Fibroblast of villous mesenchyme (primary cell): ENCODE results near the gene RSPH6A. TPM values are rescaled to one million over a fixed set of nuclear protein-coding genes. Genes with fewer than 3 reads are reported as not detected.

Experiments
- DNase-seq: peaks from one replicate; pipeline ENCODE4 v3.0.0-alpha.2; 2010; ENCODE audit warnings: low read depth
- H3K4me3 ChIP-seq: 2 replicates; pipeline ENCODE4 v1.5.1; 2011; ENCODE audit warnings: low read depth, mild to moderate bottlenecking, low read length
- total RNA-seq: library from RNA; depleted of rRNA; stranded (reverse); fragments of >200 nt; gene quantifications from 2 replicates; pipeline ENCODE4 v1.2.3, GENCODE V29; 2012
- TF ChIP-seq, protein P1 (sequence below): IDR thresholded peaks from 2 replicates; pipeline ENCODE4 v1.5.1; 2012; ENCODE audit warnings: low read depth, mild to moderate bottlenecking, low read length; ENCODE audit not compliant: insufficient read depth

Gene RSPH6A
- total RNA-seq, 1 donor: under 0.01 TPM

DNA sequence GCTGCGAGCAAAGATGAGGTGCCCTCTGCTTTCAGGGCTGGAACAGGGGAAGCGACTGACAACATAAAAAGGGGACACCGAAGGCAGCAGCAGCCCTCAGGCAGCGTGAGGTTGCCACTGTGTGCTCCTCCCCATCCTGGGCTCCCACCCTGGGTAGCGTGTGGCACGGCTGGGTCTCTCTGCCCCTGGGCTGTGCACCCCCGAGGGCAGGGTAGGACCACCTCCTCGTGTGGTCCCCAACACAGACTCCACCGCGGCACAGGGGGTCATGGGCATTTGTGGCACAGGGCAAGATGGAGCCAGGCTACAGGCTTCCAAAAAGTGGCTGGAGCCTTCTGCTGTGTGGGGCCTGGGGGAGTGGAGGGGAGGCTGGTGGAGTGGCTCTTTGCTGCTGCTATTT lies 6.5 kb upstream of the RSPH6A start:
- DNase-seq: no peak
- TF ChIP-seq, protein P1, sequence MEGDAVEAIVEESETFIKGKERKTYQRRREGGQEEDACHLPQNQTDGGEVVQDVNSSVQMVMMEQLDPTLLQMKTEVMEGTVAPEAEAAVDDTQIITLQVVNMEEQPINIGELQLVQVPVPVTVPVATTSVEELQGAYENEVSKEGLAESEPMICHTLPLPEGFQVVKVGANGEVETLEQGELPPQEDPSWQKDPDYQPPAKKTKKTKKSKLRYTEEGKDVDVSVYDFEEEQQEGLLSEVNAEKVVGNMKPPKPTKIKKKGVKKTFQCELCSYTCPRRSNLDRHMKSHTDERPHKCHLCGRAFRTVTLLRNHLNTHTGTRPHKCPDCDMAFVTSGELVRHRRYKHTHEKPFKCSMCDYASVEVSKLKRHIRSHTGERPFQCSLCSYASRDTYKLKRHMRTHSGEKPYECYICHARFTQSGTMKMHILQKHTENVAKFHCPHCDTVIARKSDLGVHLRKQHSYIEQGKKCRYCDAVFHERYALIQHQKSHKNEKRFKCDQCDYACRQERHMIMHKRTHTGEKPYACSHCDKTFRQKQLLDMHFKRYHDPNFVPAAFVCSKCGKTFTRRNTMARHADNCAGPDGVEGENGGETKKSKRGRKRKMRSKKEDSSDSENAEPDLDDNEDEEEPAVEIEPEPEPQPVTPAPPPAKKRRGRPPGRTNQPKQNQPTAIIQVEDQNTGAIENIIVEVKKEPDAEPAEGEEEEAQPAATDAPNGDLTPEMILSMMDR: no peak

DNA sequence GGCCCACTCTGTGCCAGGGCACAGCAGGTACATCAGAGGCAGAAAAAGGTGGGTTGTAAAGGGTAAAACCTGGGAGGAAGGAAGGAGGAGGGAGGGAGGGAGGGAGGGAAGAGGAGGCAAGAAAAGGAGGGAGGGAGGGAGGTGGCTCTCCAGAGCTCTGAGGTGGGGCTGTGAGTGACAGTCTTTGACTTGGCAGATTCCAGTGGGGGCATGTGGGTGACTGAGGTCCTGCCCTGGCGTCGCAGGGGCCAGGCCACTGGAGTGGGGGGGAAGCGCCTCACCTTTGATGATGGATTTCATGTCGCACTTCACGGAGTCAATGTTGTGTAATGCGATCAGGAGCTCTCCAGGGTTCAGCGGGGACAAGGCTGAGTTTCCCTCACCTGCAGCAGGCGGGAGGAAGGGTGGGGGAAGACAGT lies 6.0 kb upstream of the RSPH6A start:
- H3K4me3 ChIP-seq: no peak overlapping the region
- TF ChIP-seq, protein P1: no peak
- no peak for DNase-seq

More for the DNA sequence above, 6.5 kb upstream of the RSPH6A start:
- no peak overlapping the region for H3K4me3 ChIP-seq

DNA sequence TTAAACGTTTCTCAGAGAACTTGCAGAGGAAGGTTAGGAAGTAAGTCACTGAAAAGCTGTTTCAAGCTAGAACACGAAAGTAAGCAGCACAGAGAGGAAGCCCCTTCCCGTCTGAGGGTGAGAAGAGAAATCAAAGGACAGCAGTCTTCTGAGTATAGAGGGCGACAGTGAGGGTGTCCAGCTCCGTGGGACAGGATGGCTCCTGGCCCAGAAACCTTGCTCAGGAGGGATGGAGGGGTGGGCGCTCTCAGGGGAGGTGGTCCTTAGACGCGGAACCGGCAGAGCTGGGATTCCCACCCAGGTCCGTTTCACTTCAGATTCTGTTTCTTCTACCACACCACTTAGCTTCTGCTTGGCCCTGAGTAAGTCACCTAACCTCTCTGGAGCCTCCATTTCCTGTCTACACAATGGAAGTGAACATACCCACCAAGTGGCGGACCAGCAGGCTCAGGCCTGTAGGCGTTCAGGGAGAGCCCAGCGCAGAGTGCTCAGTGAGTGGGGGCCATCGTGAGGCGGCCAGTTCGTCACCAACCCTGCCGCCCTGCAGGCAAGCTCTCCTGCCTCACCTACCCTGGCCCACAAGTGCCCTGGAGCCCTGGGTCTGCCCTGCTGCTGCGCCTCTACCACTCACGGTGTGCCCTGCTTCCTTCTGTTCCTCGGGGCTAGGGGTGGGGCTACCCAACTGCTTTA lies 5.5 kb upstream of the RSPH6A start:
- TF ChIP-seq, protein P1: no peak
- no peak for DNase-seq

DNA sequence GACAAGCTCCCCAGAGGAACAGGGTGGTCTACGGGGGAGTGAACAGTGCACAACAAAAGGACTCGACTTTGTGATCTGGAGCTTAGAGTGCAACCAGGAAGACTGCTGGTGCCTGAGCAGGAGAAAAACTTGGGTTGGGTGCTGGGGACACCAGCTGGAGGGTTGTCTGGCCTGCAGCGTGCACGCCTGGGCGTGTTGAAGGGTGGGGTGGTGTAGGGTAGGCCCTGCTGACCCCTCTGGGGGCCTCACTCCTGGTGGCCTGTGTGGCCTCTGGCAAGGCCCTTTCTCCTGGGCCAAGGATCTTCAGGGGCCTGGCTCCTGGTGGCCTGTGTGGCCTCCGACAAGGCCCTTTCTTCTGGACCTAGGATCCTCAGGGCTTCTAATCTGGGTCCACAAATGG lies 4.7 kb upstream of the RSPH6A start:
- H3K4me3 ChIP-seq: no peak overlapping the region
- DNase-seq: no peak
- TF ChIP-seq, protein P1: no peak

More for the DNA sequence above, 5.5 kb upstream of the RSPH6A start:
- no peak overlapping the region for H3K4me3 ChIP-seq

DNA sequence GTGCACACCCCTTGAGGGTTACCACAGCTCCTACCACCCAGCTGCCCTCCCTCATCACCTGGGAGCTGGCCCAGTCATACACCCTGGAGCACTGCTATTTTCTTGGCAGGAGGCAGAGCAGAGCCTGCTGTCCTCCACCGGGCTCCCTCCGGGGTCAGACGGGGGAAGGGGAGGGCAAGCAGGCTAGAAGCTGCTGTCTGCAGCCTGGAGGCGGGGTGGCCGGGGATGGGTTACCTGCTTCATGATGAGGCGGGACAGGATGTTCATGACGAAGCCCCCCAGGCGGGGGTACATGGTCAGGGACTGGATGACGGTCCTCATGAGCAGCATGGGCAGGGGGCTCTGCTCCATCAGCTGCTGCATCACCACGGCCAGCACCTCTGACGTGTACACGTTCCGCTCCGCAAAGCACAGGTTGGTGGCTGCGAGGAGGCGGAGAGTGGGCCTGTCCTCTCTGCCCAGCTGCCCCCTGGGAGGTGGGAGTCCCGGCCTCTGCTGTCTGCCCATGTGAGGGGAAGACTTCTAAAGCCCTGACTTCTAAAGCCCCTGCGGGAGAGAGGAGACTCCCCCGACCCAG lies 2.7 kb upstream of the RSPH6A start:
- no peak for DNase-seq
- TF ChIP-seq, protein P1: no peak
- no peak overlapping the region for H3K4me3 ChIP-seq

DNA sequence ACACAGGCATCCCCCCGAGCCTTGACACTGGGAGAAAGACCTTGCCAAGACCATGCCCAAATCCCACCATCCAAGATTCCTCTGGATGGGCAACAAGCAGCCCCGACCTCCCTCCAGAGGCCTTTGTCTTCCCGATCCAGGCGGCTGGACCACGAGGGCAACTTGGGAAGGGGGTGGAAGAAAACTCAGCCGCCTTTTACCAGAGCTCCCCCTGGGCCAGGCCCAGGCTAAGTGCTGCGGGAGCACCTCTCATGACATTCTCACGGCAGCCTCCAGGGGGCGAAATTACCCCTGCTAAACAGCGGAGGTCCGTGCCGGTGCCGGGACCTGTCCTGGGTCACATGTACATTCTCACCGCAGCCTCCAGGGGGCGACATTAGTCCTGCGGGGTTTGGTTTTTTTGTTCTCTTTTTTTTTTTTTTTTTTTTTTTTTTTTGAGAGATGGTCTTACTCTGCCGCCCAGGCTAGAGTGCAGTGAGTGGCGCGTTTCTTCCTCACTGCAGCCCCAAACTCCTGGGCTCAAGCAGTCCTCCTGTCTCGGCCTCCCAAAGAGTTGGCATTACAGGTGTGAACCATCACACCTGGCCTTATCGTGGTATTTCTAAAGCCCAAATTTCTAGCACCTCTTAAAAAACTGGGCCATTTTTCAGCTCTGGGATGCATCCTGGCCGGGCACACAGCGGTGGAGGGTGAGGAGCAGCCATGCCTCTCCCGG lies 2.1 kb upstream of the RSPH6A start:
- peak; percentile 94 for DNase-seq
- H3K4me3 ChIP-seq: no peak overlapping the region
- TF ChIP-seq, protein P1: peak; percentile 99
